Stimulated activated CD4-positive, alpha-beta T cell treated with anti-CD3 and anti-CD28 coated beads, Interleukin-2, amount 100 ng/mL, for 48 hours (primary cell): Measurements from ENCODE around the gene IGFBP6.
"Not testable (repeated sequence)": the region's sequence is repeated elsewhere in the genome, so short reads cannot be mapped to it uniquely, and the experiment has no call there.

Experiments used
- DNase-seq, 2 donors: peaks; one replicate each; pipeline ENCODE4 v3.0.0-alpha.2; 2020

The IGFBP6 gene

GRCh38 chr12:53098354-53098981 is 1.0 kb downstream of the IGFBP6 start:
- DNase-seq: peak in 1 of 2 donors; percentile 8

- DNase-seq: peak; percentile 90 to 92
Observed at GRCh38 chr12:53099071-53099882, 1.8 kb downstream of the IGFBP6 start.

- no peak for DNase-seq
Observed at GRCh38 chr12:53100466-53101151, 3.1 kb downstream of the IGFBP6 start.

GRCh38 chr12:53101266-53101665 is 3.8 kb downstream of the IGFBP6 start:
- no peak for DNase-seq

GRCh38 chr12:53101931-53102781 is 4.7 kb downstream of the IGFBP6 start:
- no peak for DNase-seq

GRCh38 chr12:53102883-53103807 is 5.7 kb downstream of the IGFBP6 start, which contains the start of gene SOAT2:
TSS of gene SOAT2 (plus strand) at chr12:53103486. CDS start at chr12:53103578, 92 bp downstream.
- peak in 1 of 2 donors; percentile 10 for DNase-seq

- no peak for DNase-seq
Observed at GRCh38 chr12:53103860-53104305, 6.4 kb downstream of the IGFBP6 start.

GRCh38 chr12:53105256-53105655 is 7.8 kb downstream of the IGFBP6 start:
- no peak for DNase-seq

GRCh38 chr12:53105712-53106439 is 8.4 kb downstream of the IGFBP6 start:
- DNase-seq: no peak

GRCh38 chr12:53107122-53107521 is 9.7 kb downstream of the IGFBP6 start:
- DNase-seq: no peak

GRCh38 chr12:53112431-53112830 is 15.0 kb downstream of the IGFBP6 start:
- DNase-seq: not testable (repeated sequence)

GRCh38 chr12:53113136-53113705 is 15.8 kb downstream of the IGFBP6 start:
- no peak for DNase-seq

- DNase-seq: no peak
Observed at GRCh38 chr12:53113951-53114350, 16.5 kb downstream of the IGFBP6 start.

- no peak for DNase-seq
Observed at GRCh38 chr12:53115112-53115890, 17.8 kb downstream of the IGFBP6 start.

- DNase-seq: no peak
Observed at GRCh38 chr12:53115891-53116648, 18.6 kb downstream of the IGFBP6 start.

GRCh38 chr12:53118751-53119300 is 21.4 kb downstream of the IGFBP6 start:
- no peak for DNase-seq

- DNase-seq: no peak
Observed at GRCh38 chr12:53120685-53121525, 23.4 kb downstream of the IGFBP6 start.
